K562 treated with DMSO at 1 percent for 48 hours (cell line): ENCODE measurements around the gene BACE1. TPM values are rescaled to one million over a fixed set of nuclear protein-coding genes. Genes with fewer than 3 reads are reported as not detected.

Source experiments
- total RNA-seq: library from RNA; unstranded; fragments of 300-600 nt; gene quantifications from 2 replicates; pipeline ENCODE4 v1.2.3, GENCODE V29; 2022; ENCODE audit warnings: low replicate concordance; ENCODE audit errors: extremely low read depth

Gene BACE1
- total RNA-seq: not detected in 2 replicates

DNA sequence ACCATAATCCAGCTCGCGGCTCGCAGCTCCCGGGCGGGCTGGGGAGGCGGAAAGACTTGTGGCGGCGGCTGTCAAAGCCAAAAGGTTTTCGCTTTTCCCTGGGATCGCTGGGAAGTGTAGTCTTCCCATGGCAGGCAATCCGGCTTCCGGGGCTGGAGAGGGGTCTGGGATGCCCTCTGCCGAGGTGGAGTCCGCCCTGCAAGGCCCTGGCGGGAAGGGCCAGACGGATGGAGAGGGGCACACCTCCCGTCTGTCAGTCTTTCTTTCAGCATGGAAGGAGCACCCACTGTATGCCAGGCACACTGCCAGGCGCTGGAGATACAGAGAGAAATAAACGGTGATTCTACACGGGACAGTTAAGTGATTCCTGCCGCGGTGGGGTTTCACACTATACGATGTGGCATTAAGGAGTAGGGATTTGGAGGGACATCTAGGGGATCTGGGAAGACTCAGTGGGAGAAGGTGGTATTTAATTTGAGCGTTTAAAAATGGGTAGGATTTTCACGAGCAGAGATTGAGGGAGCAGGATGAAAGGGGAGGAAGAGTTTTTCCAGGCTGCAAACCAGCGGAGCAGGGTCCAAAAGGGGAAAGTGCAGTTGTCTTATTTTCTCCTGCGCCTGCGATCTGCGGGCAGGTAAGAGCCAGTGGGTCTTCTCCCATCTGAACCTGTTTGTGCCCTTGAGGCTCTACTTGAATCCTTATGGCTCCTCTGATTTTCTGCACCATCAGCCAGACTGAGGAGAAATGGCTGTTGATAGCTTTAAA lies at the start of gene BACE1:
TSS of gene BACE1 (minus strand) at position 60 of the 765 bp plus-strand sequence. CDS start 461 bp downstream, outside the sequence.

DNA sequence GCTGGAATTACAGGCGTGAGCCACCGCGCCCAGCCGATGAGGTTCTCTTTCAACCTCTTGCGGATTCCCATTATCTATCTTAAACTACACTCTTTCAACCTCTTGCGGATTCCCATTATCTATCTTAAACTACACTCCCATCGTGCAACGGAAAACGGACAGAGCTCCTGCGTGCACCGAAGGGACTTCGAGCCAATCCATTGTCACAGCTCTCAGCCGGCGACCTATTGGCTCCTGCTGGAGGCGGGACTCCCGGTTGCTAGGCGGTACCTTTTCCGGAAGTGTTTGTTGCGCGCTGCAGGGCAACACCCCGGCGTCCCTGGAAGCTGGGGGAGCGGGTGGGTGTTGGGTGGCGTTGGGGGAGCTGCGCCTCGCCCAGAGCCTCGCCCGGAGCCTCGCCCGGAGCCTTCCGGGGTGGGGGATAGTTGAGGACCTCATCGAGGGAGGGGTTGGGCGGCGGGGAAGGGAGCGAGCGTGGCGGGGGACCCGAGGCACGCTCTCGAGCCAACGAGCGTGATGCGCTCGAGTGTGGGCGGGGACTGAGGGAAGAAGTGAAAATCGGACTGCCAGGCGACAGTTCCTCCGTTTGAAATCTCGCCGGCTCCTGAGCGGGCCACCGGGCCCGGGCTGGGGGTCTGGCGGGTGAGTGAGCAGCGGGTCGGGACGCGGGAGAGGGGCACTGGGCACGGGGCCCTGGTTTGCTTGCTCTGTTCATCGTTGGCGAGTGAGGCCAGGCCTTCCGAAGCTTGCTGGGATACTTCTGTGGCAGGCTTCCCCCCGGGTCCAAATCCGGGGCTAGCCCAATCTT lies 11.7 kb upstream of the BACE1 start, which contains the start of gene CEP164:
TSS of gene CEP164 (plus strand) at position 288 of the 808 bp plus-strand sequence. CDS start 10,733 bp downstream, outside the sequence.

DNA sequence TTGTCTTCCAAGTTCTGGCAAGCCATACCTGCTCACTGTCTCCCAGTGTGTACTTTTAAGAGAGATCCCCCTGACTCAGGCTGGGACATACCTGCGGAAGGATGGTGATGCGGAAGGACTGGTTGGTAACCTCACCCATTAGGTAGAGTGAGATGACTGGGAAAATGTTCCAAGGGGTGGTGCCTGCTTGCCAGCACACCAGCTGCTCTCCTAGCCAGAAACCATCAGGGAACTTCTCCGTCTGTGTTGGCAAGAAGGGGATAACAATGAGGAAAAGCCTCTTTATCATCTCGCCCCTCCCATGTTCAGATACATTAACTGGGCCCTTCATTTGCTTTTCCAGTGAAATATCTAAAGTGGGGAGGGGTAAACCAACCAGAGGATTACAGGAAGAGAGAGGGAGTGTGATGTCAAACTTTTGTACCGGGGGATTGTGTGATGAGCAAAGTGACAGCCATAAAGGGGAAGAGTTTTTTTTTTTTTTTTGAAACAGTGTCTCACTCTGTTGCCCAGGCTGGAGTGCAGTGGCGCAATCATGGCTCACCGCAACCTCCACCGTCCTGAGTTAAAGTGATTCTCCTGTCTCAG lies 25.2 kb downstream of the BACE1 start, which contains the start of gene BACE1-AS:
TSS of gene BACE1-AS (plus strand) at position 538 of the 588 bp plus-strand sequence.

Other genes with a start within 250 kb of the BACE1 start
- gene SIK3, start 217.8 kb downstream of the BACE1 start, total RNA-seq: not detected in 2 replicates
- not detected in 2 replicates for gene PAFAH1B2, start 172.0 kb downstream of the BACE1 start, total RNA-seq
- gene SIDT2, start 137.5 kb downstream of the BACE1 start, total RNA-seq: not detected in 2 replicates
- not detected in 2 replicates for gene TAGLN, start 116.9 kb downstream of the BACE1 start, total RNA-seq
- gene PCSK7, start 84.2 kb downstream of the BACE1 start, total RNA-seq: not detected in 2 replicates
- gene RNF214, start 83.6 kb downstream of the BACE1 start, total RNA-seq: not detected in 2 replicates
- gene BACE1-AS, start 24.9 kb downstream of the BACE1 start, total RNA-seq: not detected in 2 replicates
- gene CEP164, start 11.6 kb upstream of the BACE1 start, total RNA-seq: not detected in 2 replicates